AG04450 (cell line): ENCODE measurements around the gene MCF2L. TPM values are rescaled to one million over a fixed set of nuclear protein-coding genes. Genes with fewer than 3 reads are reported as not detected.

ENCODE experiments used
- CTCF ChIA-PET: fragments of 300-600, 350-600 bp; formaldehyde crosslinking; extraction: SDS; loops from one replicate; lab custom pipeline; 2022; ENCODE audit warnings: antibody characterized with exemption, inconsistent platforms; lab: Charles Lee
- POLR2A ChIA-PET: fragments of 350-600 bp; formaldehyde crosslinking; extraction: SDS; loops from one replicate; lab custom pipeline; 2021; ENCODE audit warnings: antibody characterized with exemption, inconsistent platforms; lab: Yijun Ruan, JAX
- DNase-seq: peaks from one replicate; pipeline ENCODE4 v3.0.0-alpha.2; 2011; ENCODE audit warnings: low read depth, low spot score
- H3K27ac ChIP-seq: one replicate; pipeline ENCODE4 v1.5.1; 2012; ENCODE audit warnings: low read depth, low read length, control low read depth
- H3K27me3 ChIP-seq: one replicate; pipeline ENCODE4 v1.6.0; 2012; ENCODE audit warnings: low read length; ENCODE audit not compliant: control insufficient read depth, insufficient read depth
- H3K4me3 ChIP-seq: 2 replicates; pipeline ENCODE4 v1.5.1; 2011; ENCODE audit warnings: mild to moderate bottlenecking, low read depth, low read length, control low read depth
- H3K9me3 ChIP-seq: 2 replicates; pipeline ENCODE4 v1.5.1; 2012; ENCODE audit warnings: low read length; ENCODE audit not compliant: control insufficient read depth, insufficient read depth
- polyA plus RNA-seq: library from polyadenylated mRNA; depleted of rRNA; stranded (reverse); fragments of >200 nt; gene quantifications from 2 replicates; pipeline ENCODE4 v1.2.3, GENCODE V29; 2011
- TF ChIP-seq, protein P1 (sequence below): IDR thresholded peaks from 2 replicates; pipeline ENCODE4 v1.5.1; 2011; ENCODE audit warnings: low read depth, low read length, control low read depth, inconsistent platforms

Gene MCF2L
- polyA plus RNA-seq, 1 experiment: 0.04 TPM

DNA sequence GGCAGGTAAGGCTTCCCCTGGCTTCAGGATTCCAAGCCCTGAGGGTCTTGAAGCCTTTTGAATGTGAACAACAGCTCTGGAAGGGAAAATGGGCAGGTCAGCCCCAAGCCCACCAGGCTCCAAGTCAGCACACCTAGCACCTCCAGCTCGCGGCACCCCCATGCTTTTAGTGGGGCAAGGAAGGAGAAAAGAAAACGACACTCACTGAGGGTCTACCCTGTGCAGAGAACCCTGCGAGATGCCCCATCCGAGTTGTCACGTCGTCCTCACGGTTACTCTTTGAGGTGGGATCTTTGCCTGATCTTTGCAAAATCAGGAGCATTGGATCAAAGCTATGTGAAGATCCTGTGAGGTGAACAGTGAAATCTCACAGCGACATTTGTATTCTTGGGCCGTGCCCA, 147.9 kb downstream of the MCF2L start:
- no peaks in the 10 kb centered on the region; the same call in 1 of the 2 replicates for H3K9me3 ChIP-seq
- H3K4me3 ChIP-seq: no peak overlapping the region
- no peak for DNase-seq
- H3K27ac ChIP-seq: no peak overlapping the region
- ChIA-PET POLR2A (no interaction called here), CTCF (no interaction called here)
- peaks cover 6% of the 10 kb centered on the region for H3K27me3 ChIP-seq
- TF ChIP-seq, protein P1, sequence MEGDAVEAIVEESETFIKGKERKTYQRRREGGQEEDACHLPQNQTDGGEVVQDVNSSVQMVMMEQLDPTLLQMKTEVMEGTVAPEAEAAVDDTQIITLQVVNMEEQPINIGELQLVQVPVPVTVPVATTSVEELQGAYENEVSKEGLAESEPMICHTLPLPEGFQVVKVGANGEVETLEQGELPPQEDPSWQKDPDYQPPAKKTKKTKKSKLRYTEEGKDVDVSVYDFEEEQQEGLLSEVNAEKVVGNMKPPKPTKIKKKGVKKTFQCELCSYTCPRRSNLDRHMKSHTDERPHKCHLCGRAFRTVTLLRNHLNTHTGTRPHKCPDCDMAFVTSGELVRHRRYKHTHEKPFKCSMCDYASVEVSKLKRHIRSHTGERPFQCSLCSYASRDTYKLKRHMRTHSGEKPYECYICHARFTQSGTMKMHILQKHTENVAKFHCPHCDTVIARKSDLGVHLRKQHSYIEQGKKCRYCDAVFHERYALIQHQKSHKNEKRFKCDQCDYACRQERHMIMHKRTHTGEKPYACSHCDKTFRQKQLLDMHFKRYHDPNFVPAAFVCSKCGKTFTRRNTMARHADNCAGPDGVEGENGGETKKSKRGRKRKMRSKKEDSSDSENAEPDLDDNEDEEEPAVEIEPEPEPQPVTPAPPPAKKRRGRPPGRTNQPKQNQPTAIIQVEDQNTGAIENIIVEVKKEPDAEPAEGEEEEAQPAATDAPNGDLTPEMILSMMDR: no peak

DNA sequence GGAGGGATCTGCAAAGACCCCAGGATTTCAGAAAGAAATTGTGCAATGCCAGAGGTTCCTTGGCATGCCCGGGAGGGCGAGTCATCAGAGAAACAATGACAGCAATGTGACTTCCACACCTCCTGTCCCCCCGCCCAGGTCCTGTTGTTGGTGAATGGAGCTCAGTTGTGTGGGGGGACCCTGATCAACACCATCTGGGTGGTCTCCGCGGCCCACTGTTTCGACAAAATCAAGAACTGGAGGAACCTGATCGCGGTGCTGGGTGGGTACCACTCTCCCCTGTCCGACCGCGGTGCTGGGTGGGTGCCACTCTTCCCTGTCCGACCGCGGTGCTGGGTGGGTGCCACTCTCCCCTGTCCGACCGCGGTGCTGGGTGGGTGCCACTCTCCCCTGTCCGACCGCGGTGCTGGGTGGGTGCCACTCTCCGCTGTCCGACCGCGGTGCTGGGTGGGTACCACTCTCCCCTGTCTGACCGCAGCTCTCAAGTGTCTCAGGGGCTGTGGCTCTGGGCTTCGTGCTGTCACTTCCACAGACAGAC, 148.4 kb downstream of the MCF2L start:
- CTCF ChIA-PET: no interaction called here
- Histone ChIP-seq H3K9me3 (no peaks in the 10 kb centered on the region; the same call in 1 of the 2 replicates), H3K27me3 (peaks cover 6% of the 10 kb centered on the region), H3K4me3 (no peak overlapping the region), H3K27ac (no peak overlapping the region)
- no peak for DNase-seq
- TF ChIP-seq, protein P1: no peak
- POLR2A ChIA-PET: no interaction called here

DNA sequence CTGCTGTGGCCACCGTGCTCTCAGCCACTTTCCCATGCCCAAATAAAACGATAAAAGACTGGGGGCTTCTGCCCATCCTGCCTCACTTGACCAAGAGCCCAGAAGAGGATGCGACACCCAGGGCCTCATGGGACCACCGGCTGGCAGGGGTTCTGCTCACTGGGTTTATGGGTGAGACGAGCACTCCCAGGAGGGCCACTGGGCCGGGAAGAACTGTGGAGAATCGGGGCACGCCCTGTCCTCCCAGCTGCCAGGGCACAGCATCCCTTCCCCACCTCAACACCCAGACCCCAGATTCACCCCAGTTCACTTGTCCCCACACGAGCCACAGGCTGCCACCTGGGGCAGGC, 148.9 kb downstream of the MCF2L start:
- Histone ChIP-seq H3K27ac (no peak overlapping the region), H3K27me3 (peaks cover 6% of the 10 kb centered on the region), H3K9me3 (no peaks in the 10 kb centered on the region; the same call in 1 of the 2 replicates), H3K4me3 (no peak overlapping the region)
- POLR2A ChIA-PET: no interaction called here
- DNase-seq: no peak
- CTCF ChIA-PET: no interaction called here
- TF ChIP-seq, protein P1: no peak

DNA sequence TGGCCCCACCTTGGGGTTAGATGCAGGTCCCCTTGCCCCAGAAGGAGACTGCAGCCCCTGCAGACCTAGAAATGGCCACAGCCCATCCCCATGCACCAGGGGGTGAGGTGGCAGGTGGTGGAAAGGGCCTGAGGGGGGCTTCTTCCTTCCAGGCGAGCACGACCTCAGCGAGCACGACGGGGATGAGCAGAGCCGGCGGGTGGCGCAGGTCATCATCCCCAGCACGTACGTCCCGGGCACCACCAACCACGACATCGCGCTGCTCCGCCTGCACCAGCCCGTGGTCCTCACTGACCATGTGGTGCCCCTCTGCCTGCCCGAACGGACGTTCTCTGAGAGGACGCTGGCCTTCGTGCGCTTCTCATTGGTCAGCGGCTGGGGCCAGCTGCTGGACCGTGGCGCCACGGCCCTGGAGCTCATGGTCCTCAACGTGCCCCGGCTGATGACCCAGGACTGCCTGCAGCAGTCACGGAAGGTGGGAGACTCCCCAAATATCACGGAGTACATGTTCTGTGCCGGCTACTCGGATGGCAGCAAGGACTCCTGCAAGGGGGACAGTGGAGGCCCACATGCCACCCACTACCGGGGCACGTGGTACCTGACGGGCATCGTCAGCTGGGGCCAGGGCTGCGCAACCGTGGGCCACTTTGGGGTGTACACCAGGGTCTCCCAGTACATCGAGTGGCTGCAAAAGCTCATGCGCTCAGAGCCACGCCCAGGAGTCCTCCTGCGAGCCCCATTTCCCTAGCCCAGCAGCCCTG, 149.4 kb downstream of the MCF2L start:
- Histone ChIP-seq H3K4me3 (no peak overlapping the region), H3K9me3 (no peaks in the 10 kb centered on the region; the same call in 1 of the 2 replicates), H3K27ac (no peak overlapping the region), H3K27me3 (peaks cover 6% of the 10 kb centered on the region)
- ChIA-PET CTCF (no interaction called here), POLR2A (no interaction called here)
- no peak for DNase-seq
- TF ChIP-seq, protein P1: no peak

DNA sequence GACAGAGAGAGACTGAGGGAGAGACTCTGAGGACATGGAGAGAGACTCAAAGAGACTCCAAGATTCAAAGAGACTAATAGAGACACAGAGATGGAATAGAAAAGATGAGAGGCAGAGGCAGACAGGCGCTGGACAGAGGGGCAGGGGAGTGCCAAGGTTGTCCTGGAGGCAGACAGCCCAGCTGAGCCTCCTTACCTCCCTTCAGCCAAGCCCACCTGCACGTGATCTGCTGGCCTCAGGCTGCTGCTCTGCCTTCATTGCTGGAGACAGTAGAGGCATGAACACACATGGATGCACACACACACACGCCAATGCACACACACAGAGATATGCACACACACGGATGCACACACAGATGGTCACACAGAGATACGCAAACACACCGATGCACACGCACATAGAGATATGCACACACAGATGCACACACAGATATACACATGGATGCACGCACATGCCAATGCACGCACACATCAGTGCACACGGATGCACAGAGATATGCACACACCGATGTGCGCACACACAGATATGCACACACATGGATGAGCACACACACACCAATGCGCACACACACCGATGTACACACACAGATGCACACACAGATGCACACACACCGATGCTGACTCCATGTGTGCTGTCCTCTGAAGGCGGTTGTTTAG, 150.3 kb downstream of the MCF2L start:
- no peaks in the 10 kb centered on the region; the same call in 1 of the 2 replicates for H3K9me3 ChIP-seq
- peaks cover 6% of the 10 kb centered on the region for H3K27me3 ChIP-seq
- ChIA-PET CTCF (no interaction called here), POLR2A (no interaction called here)
- H3K4me3 ChIP-seq: no peak overlapping the region
- H3K27ac ChIP-seq: no peak overlapping the region
- TF ChIP-seq, protein P1: no peak
- no peak for DNase-seq
